Smooth muscle cell (in vitro differentiated cells): ENCODE data around the gene SOD3. TPM values are rescaled to one million over a fixed set of nuclear protein-coding genes. Genes with fewer than 3 reads are reported as not detected.

Source experiments
- DNase-seq: peaks from one replicate; lab custom pipeline; 2025; ENCODE audit not compliant: unreplicated experiment; lab: John Stamatoyannopoulos, UW
- H2AFZ ChIP-seq: fragments of 200-600 bp; sonication (generic); 2 replicates; pipeline ENCODE4 v1.6.0; 2016; ENCODE audit warnings: antibody characterized with exemption, low read depth, mild to moderate bottlenecking
- H3F3A ChIP-seq: fragments of 200-600 bp; sonication (generic); 2 replicates; pipeline ENCODE4 v1.6.0; 2017; ENCODE audit warnings: antibody characterized with exemption, low read depth
- H3K27ac ChIP-seq: fragments of 200-600 bp; sonication (generic); 2 replicates; pipeline ENCODE4 v1.5.1; 2016; ENCODE audit warnings: low read depth, mild to moderate bottlenecking
- H3K27me3 ChIP-seq: fragments of 200-600 bp; sonication (generic); 2 replicates; pipeline ENCODE4 v1.6.1; 2016; ENCODE audit warnings: low read depth, mild to moderate bottlenecking
- H3K36me3 ChIP-seq: fragments of 200-600 bp; sonication (generic); 2 replicates; pipeline ENCODE4 v1.5.1; 2016; ENCODE audit warnings: low read depth
- H3K4me1 ChIP-seq: fragments of 200-600 bp; sonication (generic); 2 replicates; pipeline ENCODE4 v1.5.1; 2016; ENCODE audit warnings: low read depth
- H3K4me2 ChIP-seq: fragments of 200-600 bp; sonication (generic); 2 replicates; pipeline ENCODE4 v1.6.0; 2016; ENCODE audit warnings: mild to moderate bottlenecking
- H3K4me3 ChIP-seq: fragments of 200-600 bp; sonication (generic); 2 replicates; pipeline ENCODE4 v1.5.1; 2016; ENCODE audit warnings: mild to moderate bottlenecking
- H3K79me2 ChIP-seq: fragments of 200-600 bp; sonication (generic); 2 replicates; pipeline ENCODE4 v1.6.0; 2016; ENCODE audit warnings: low read depth, mild to moderate bottlenecking
- H3K9ac ChIP-seq: fragments of 200-600 bp; sonication (generic); 2 replicates; pipeline ENCODE4 v1.6.0; 2016; ENCODE audit warnings: low read depth
- H3K9me3 ChIP-seq: fragments of 200-600 bp; sonication (generic); replicated peaks from 2 replicates; pipeline ENCODE4 v1.5.1; 2016; ENCODE audit warnings: low read depth
- H4K20me1 ChIP-seq: fragments of 200-600 bp; sonication (generic); 2 replicates; pipeline ENCODE4 v1.6.0; 2016; ENCODE audit warnings: low read depth
- CTCF ChIP-seq: fragments of 200-600 bp; sonication (generic); IDR thresholded peaks from 2 replicates; pipeline ENCODE4 v1.5.1; 2017; ENCODE audit warnings: borderline replicate concordance, mild to moderate bottlenecking, antibody characterized with exemption; ENCODE audit not compliant: insufficient read depth, poor library complexity, severe bottlenecking
- WGBS: methylation state at CpG from one replicate; pipeline ENCODE4 v1.1.7; 2016; ENCODE audit warnings: low lambda C conversion rate; 5-methylcytosine and 5-hydroxymethylcytosine counted together
- polyA plus RNA-seq: library from polyadenylated mRNA; unstranded; fragments of >200 nt; fragmentation: Nextera tagmentation; extraction: Ambion mirVana; gene quantifications from 2 replicates; pipeline ENCODE4 v1.2.1, GENCODE V29; 2016
- total RNA-seq: library from RNA; depleted of rRNA; stranded (reverse); fragments of >200 nt; gene quantifications from 2 replicates; pipeline ENCODE4 v1.2.3, GENCODE V29; 2014

SOD3 gene
- total and polyA plus RNA-seq, 2 experiments from 2014 or later: 24.4 to 71.9 TPM

GRCh38 chr4:24768006-24768405, 27.4 kb upstream of the SOD3 start:
- Histone ChIP-seq H3K4me2 (no peak overlapping the region), H3K4me3 (no peak overlapping the region), H3K9me3 (no peaks in the 10 kb centered on the region), H3K79me2 (no peaks in the 10 kb centered on the region), H2AFZ (no peak overlapping the region), H3F3A (peaks cover 3% of the 10 kb centered on the region), H3K36me3 (no peaks in the 10 kb centered on the region), H3K27ac (no peak overlapping the region), H3K4me1 (peaks cover 13% of the 10 kb centered on the region), H4K20me1 (no peaks in the 10 kb centered on the region), H3K27me3 (no peaks in the 10 kb centered on the region), H3K9ac (no peak overlapping the region)
- WGBS: 92% methylated on average over 5 of the region's 5 CpGs
- no peak for DNase-seq
- no peak for TF ChIP-seq CTCF

GRCh38 chr4:24768604-24769003, 26.8 kb upstream of the SOD3 start:
- Histone ChIP-seq H3K27ac (no peak overlapping the region), H2AFZ (no peak overlapping the region), H3K4me1 (peaks cover 10% of the 10 kb centered on the region), H4K20me1 (no peaks in the 10 kb centered on the region), H3K9me3 (no peaks in the 10 kb centered on the region), H3F3A (peaks cover 3% of the 10 kb centered on the region), H3K4me3 (no peak overlapping the region), H3K27me3 (no peaks in the 10 kb centered on the region), H3K9ac (no peak overlapping the region), H3K36me3 (no peaks in the 10 kb centered on the region), H3K4me2 (no peak overlapping the region), H3K79me2 (no peaks in the 10 kb centered on the region)
- TF ChIP-seq CTCF: no peak
- no peak for DNase-seq

GRCh38 chr4:24769571-24769970, 25.8 kb upstream of the SOD3 start:
- Histone ChIP-seq H3K27ac (peak overlapping the region; percentile 67), H3K9ac (no peak overlapping the region), H3K36me3 (no peaks in the 10 kb centered on the region), H3F3A (peaks cover 6% of the 10 kb centered on the region), H3K4me1 (peaks cover 10% of the 10 kb centered on the region), H3K4me2 (peak overlapping the region; percentile 40), H3K79me2 (no peaks in the 10 kb centered on the region), H4K20me1 (no peaks in the 10 kb centered on the region), H2AFZ (no peak overlapping the region), H3K4me3 (no peak overlapping the region), H3K27me3 (no peaks in the 10 kb centered on the region), H3K9me3 (no peaks in the 10 kb centered on the region)
- 29% methylated on average over 2 of the region's 2 CpGs for WGBS
- TF ChIP-seq CTCF: no peak
- no peak for DNase-seq

- H3K4me3 ChIP-seq: no peak overlapping the region
- peaks cover 16% of the 10 kb centered on the region for H3K4me1 ChIP-seq
- peak overlapping the region; percentile 67 for H3K27ac ChIP-seq
- no peaks in the 10 kb centered on the region for H4K20me1 ChIP-seq
- no peaks in the 10 kb centered on the region for H3K9me3 ChIP-seq
- H2AFZ ChIP-seq: no peak overlapping the region
- H3K27me3 ChIP-seq: no peaks in the 10 kb centered on the region
- H3K9ac ChIP-seq: no peak overlapping the region
- 50% methylated on average over 3 of the region's 3 CpGs for WGBS
- H3K36me3 ChIP-seq: no peaks in the 10 kb centered on the region
- H3F3A ChIP-seq: peaks cover 11% of the 10 kb centered on the region
- no peak for DNase-seq
- no peaks in the 10 kb centered on the region for H3K79me2 ChIP-seq
- TF ChIP-seq CTCF: no peak
- H3K4me2 ChIP-seq: peak overlapping the region; percentile 40
Measured at GRCh38 chr4:24770032-24770584, 25.3 kb upstream of the SOD3 start.
